ENCODE measurements around the gene WDCP.
A peak's percentile ranks its signal among the peaks of the same experiment; 100 is the strongest.
"Not testable (repeated sequence)": the region's sequence is repeated elsewhere in the genome, so short reads cannot be mapped to it uniquely, and the experiment has no call there.

The WDCP gene

DNA sequence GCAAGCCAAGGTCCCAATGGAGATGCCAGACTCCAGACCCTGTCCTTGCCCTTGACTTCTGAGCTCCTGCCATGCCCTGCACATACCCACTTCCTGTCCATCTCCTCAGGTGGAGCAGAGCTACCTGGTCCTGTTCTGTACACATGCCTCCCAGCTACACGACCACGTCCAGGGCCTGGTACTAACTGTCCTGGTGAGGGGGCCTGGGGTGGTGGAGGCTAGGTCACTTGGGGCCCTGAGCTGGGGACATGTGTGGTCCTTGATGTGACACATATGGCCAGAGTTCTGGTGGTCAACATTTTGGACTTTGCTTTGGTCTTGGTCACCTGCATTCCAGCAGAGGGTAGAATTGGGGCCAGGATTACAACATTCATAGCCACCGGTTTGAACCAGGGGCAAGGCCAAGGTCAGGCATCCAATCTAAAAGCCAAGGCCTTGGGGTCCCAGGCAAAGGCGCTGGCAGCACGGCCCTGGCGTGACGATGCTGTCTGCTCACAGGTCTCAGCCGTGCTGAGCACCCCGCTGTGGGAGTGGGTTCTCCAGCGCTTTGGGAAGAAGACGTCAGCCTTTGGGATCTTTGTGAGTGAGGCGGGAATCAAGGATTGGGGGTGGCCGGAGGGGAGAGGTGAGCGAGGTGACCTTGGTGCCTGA is 24.7 kb downstream of the WDCP start:
- no peak for DNase-seq

DNA sequence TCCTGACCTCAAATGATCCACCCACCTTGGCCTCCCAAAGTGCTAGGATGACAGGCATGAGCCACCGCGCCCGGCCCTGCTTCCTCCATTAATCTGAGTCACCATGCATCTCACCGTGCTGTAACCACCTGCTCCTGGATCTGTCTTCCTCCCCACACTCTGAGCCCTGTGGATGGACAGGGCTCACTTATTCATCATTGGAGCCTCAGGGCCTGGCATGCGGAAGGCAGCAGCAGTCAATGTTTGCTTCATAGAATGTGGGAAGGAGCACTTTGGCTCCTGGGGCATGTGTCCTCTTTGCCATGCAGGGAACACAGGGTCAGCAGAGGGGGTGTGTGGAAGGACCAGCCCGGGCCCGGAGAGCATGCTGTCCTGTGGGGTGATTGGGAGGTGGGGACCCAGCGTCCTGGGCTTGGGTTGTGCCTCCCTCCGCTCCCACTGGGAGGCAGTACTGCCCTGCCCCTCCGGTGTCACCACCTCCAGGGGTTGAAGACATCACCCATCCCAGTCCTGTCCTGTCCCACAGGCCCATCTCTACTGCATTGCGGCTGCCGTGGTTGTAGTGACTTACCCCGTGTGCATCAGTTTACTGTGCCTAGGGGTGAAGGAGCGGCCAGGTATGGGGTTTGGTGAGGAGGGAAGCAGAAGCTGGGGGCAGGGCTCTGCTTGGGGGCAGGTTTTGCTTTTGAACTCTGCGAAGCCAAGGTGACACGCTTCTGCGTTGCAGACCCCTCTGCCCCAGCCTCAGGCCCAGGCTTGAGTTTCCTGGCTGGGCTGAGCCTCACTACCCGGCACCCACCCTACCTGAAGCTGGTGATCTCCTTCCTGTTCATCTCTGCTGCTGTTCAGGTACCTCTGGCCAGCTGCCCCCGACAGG is 25.8 kb downstream of the WDCP start:
- DNase-seq: peak in 2 of 3 donors; percentile 28 to 41

DNA sequence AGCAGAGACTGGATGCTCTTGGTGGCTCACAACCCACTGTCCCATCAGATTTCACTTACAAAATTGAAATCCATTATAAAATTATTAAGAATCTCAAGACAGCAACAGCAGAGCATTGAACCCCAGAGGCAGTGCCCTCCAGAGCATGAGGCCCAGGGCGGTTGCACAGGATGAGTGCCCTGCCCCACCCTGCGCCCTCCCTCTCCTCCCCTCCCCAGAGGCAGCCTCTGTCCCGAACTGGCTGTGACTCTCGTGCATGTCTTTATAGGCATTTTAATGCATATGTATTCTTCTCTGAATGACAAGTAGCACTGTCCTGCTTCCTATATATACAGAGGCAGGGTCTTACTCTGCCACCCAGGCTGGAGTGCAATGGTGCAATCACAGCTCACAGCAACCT is 26.9 kb downstream of the WDCP start:
- DNase-seq: no peak

DNA sequence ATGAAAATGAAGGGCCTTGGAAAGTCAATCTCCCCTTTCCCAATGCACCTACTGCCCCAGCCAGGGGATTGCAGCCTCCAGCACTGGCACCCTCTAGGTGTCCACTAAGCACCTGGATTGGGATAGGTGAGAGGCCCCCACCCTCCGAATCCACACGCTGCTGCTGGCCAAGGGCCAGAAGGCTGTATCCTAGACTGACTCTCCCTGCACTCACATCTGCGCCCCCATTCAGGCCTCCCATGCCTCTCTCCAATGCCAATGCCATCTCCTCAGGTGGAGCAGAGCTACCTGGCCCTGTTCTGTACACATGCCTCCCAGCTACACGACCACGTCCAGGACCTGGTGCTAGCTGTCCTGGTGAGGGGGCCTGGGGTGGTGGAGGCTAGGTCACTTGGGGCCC is 27.5 kb downstream of the WDCP start:
- DNase-seq: no peak

DNA sequence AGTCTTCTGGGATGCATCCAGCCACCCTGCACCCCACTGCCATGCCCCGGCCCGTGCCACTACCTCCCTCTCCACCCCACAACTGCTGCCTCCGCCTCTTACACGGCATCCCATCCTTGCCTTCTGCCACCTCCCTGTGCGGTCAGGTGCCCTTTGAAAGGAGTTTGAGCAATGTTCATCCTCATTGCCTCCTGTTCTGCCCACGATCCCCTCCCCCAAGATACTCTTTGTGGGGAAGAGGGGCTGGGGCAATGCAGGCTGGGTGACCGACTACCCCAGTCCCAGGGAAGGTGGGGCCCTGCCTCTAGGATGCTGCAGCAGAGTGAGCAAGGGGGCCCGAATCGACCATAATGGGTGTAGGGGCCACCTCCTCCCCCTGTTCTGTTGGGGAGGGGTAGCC is 28.9 kb downstream of the WDCP start:
- no peak for DNase-seq

DNA sequence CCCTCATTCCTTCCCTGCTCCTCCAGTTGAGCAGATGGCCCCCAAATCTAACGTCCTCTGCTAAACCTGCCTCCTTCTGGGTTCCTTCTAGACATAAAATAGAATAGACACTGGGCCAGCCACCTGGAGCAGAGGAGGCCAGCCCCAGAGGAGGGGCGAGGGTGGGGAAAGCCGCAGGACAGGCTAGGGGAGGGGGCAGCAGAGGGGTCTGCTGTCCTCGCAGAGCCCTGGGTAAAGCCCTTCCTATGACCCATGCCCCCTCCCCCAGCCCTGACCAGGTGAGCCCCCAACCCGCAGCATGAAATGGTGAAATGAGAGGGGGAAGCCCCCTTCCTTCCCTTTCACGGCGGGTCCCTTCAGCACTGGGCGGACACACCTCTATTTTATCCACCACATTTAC is 29.5 kb downstream of the WDCP start:
- no peak for DNase-seq

DNA sequence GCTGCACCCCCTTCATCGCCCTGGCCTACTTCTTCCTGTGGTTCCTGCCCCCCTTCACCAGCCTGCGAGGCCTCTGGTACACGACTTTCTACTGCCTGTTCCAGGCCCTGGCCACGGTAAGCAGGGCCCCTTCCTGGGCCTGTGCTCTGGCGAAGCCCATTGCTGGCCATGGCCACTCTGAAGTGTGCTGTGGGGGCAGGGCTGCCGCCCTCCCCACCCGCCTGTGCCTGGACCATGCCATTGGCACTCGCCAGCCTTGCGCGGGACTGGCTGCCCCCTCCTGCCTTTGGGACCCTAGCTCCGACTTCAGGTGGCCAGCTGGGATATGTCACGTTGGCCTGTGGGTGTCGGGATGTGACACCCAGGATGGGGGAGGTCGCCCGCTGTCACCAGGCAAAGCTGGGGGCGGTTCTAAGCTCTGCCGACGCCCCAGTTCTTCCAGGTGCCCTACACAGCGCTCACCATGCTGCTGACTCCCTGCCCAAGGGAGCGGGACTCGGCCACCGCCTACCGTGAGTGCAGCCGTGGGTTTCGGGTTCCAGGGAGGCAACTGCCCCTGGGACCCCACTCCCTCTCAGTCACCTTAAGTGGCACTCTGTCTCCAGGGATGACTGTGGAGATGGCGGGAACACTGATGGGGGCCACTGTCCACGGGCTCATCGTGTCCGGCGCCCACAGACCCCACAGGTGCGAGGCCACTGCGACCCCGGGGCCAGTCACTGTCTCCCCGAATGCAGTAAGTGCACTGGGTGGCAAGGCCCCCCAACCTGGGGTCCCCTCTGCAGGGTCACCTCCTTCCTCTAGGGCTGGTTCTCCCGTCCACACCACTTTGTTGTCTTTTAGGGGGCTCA is 30.1 kb downstream of the WDCP start:
- no peak for DNase-seq

DNA sequence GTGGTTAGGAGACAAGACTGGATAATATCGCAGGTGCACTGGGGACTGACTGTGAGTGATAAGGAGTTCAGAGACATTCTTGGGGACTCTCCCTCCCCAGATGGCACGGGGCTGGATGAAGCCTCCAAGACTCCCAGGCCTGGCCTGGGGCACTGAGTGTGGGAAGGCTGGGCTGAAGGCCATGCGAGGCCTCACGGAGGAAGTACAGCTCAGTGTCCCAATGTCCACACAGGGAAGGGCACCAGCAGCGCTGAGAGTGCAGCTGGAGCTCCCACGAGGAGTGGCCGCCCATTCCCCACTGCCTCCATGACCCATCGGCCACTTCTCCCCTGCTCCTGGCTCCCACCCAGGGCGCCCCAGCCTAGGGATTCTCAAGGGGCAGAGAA is 30.8 kb downstream of the WDCP start:
- no peak for DNase-seq

DNA sequence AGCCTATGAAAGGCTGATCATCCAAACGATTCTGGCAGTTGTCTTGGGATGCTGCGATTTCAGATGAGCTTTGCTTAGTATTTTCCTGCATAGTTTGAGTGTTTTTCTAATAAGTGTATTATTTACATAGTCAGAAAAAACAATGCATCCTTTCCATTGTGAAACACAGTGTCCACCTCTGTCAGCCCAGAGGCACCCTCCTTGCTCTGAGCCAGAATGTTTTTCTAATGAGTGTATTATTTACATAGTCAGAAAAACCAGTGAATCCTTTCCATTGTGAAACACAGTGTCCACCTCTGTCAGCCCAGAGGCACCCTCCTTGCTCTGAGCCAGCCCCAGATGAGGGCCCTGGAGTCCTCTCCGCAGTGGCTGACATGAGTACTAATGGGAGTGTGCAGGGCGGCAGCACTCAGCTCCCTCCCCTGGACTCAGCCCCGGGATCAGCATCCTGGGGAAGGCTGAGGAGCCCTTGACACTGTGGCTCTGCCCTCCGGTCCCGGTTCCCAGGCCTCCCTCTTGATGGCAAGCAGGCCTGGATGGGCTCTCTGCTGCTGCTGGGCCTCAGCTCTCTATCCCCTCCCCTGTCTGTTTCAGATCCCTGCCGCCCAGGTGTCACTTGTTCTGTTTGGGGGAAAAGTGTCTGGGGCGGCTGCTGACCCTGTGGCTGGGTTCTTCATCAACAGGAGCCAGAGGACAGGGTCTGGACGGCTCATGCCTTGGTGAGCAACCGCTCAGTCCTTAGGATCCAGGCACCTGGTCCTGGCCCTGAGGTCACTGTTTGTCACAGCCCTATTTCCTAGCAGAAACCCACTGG is 31.4 kb downstream of the WDCP start:
- no peak for DNase-seq

DNA sequence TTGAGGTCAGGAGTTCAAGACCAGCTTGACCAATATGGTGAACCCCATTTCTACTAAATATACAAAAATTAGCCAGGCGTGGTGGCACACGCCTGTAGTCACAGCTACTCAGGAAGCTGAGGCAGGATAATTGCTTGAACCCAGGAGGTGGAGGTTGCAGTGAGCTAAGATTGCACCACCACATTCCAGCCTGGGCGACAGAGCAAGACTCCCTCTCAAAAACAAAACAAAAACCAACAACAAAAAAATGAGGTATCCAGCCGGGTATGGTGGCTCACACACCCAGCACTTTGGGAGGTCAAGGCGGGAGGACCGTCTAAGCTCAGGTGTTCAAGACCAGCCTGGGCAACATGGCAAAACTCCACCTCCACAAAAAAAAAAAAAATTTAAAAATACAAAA is 32.3 kb downstream of the WDCP start:
- DNase-seq: not testable (repeated sequence)

DNA sequence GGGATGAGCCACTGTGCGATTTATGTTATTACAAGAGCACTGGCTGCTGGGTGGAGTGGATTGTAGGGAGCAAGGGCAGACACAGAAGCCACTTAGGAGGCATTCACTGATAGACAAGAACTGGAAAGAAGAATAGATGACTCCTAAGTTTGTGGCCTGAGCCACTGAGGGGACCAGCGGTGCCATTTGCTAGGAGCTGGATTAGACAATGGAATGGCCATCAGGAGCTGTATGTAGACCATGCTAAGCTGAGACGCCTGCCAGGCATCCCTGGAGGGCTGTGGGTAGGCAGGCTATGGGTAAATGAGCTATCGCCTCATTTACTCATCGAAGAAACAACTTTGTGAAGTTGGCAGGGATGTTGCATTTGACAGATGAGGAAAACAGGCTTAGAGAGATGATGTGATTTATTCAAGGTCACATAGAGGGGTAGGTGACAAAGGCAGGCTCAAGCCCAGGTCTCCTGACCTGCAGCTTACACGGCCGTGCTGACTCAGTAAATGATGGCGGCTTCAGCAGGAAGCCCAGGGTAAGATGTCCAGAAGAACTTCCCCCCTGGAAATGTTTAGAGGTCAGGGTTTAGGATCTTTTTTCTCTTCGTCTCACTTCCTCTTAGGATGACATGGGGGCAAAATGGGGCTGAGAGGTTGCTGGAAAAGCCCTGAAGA is 34.5 kb downstream of the WDCP start:
- DNase-seq: peak; percentile 29 to 37 (median 33)

DNA sequence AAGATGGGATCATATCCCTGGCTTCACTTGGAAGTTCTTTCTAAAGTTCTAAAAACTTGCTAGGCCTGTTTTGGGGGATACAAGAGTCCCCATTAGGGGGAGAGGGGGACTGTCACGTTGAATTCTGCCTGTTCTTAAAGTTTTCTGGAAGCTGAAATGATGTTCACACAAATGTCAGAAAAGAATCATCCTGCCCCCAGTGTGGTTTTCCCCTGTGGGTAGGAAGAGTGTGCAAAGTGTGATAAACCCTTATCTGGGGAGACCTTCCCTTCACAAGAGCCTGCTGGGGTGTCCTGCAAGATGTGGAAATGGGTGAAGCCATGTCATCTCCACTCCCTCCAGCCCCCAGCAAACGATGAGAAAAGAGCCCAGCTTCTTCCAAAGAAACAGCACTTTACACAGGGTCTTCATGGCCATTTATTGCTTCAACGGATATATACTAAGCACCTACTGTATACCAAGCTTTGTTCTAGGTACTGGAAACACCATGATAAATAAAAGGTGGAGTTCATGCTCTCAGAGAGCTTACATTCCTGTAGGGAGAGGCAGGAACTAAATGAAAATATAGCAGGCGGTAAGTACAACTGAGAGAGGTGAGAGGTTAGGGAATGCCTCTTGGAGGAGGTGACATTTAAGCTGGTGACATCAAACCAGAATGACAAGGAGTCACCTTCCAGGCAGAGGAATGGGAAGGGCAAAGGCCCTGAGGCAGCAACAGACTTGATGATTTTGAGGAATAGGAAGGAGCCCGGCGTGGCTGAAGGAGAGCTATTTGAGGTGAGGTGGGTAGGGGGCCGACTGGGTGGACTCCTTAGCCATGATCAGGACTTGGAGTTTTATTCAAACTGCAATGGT is 35.7 kb downstream of the WDCP start:
- DNase-seq: no peak

DNA sequence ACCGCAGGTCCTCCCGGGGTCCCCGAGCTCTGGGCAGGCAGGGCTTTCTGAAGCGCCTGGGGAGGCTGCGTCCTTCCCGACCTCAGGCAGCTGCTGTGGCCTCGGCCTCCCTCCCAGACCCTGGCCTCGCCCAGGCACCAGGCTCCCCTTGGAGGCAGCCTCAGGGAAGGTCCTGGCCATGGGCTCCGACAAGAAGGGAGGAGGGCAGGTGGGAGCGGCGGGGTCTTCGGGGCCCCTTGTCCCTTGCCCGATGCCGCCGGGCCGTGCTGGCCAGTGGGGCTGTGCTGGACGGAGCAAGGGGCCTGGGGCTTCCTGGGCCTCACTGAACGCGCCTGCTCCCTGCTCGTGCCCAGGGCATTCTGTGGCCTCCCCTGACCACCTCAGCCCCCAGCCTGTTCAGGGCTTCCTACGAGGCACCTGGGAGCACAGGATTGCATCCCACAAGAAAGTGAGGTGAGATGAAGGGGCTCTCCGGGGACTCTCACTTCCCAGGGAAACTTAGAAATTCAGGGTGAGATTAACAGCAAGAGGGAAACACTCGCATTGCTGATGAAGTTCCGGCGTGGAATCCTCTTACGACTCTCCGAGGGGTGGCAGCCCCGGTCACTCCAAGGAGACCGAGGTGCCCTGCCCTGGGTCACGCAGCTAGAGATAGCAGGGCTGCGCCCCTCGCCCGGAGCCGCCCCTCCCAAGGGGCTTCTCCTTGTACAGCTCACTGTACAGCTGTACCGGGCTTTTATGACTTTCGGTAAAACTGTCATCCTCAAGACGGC is 36.5 kb downstream of the WDCP start:
- no peak for DNase-seq

DNA sequence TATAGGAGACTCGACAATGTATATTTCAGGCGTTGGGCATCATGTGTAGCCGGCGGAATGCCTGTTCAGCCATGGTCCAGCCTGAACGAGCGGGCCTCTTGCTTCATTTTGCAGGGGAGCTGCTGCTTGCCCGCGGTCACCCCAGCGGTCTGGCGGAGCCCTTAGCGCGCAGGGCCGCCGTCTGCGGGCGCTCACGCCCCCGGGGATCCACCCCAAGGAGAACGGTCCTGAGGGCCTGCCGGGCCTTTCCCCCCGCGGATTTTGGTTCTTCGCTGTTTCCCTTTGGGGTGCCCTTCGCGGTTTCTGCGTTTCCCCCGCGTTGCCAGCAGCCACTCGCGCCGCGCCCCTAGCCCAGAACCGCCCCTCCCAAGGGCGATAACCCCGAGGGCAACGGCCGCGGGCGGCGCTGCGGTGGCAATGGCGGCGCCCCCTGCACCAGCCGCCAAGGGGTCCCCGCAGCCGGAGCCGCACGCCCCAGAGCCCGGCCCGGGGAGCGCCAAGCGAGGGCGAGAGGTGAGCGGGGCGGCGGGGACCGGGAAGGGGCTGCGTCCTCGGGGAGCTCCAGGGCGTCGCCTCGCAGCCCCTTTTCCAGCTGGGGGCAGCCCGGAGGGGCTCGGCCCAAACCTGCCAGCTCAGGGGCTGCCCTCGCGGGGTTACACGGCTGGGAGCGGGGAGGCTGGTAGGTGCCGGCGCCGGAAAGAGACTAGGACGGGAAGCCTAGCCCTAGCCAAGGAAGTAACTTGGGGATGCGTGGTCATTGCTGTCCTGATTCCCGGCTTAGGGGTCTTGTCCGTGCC is 37.3 kb downstream of the WDCP start, which contains the start of gene MFSD2B:
Gene MFSD2B, plus strand, starts transcription at position 406 of the 797 bp plus-strand sequence. Its CDS starts 12 bp downstream, at position 418.
- peak in 2 of 3 donors; percentile 4 to 32 for DNase-seq

DNA sequence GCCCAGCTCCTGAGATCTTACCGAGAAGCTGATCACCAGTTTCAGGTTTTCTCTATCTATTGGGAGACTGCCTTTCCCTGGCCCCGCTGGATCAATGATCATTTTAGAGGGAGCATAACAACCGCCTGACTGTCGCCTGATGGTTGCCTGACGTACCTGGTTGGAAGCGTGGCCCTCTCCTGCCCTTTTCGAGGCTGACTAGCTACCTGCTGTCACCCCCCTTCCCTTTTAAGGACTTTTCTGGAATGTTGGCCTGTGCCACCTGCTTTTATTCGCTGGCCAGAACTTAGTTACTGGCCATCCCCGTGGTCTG is 37.9 kb downstream of the WDCP start:
- no peak for DNase-seq

DNA sequence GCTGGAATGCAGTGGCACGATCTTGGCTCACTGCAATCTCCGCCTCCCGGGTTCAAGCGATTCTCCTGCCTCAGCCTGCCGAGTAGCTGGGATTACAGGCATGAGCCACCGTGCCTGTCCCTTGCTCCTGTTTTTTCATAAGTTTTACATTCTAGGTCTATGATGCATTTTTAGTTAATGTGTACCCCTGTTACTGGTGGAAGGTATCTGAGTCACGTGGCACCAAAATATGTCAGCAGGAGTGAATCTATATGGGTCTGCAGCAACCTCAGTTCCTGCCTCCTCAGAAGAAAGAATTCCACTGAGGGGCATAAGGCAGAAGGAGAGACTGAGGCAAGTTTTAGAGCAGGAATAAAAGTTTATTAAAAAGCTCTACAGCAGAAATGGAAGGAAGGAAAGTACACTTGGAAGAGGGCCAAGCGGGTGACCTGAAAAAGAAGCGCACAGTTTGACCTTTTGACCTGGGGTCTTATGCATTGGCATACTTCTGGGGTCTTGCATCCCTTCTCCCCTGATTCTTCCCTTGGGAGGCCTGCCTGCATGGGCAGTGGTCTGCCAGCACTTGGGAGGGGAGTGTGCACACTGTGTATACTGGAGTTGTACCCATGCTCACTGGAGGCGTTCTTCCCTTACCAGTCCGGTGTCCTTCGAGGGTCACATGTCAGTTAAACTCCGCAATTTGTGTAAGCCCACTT is 38.4 kb downstream of the WDCP start:
- no peak for DNase-seq

DNA sequence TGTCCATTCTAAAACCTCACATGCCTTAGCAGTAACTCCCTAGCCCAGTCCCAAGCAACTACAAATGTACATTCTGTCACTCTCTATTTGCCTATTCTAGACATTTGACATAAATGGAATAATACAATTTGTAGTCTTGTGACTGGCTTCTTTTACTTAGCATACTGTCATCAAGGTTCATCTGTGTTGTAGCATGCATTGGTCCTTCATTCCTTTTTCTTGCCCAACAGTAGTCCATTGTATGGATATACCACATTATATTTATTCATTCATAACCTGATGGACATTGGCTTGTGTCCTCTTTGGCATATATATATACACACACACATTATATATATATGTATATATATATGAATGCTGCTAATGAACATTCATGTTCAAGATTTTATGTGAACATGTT is 39.5 kb downstream of the WDCP start:
- no peak for DNase-seq

DNA sequence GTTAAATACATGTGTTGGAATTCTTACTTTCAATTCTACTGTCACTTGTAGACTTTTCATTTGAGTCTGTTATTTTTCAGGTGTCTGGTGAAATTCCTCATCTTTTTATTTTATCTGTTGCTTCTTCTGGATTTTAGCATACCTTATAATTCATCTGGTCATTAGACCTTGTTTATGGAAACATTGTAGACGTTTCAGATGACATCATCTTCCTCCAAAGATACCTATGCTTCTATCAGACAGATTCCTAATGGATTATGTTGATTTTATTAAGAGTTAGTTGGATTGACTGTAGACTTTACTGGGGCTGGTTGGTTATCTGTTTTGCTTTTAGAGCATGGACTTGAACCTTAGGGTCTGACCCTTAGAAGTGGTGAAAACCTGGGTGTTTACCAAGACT is 52.6 kb downstream of the WDCP start:
- no peak for DNase-seq
